Right atrium auricular region (tissue), 2 donors: ENCODE data around the gene DNM3. TPM values are rescaled to one million over a fixed set of nuclear protein-coding genes. Genes with fewer than 3 reads are reported as not detected.
"Not testable (repeated sequence)": the region's sequence is repeated elsewhere in the genome, so short reads cannot be mapped to it uniquely, and the experiment has no call there.

ENCODE experiments used
- DNase-seq: peaks from one replicate; pipeline ENCODE4 v3.0.0-alpha.2; 2019; ENCODE audit warnings: low spot score
- H3K27ac ChIP-seq, 2 donors: fragments of 200-600 bp; sonication (generic); 1 replicate in 1 of 2; 2 replicates in 1 of 2; pipeline ENCODE4 v1.5.1; 2016 to 2019
- H3K27me3 ChIP-seq, 2 donors: fragments of 200-600 bp; sonication (generic); one replicate each; pipeline versions ENCODE4 v1.5.1 to v1.6.0; 2017 to 2019
- H3K36me3 ChIP-seq: fragments of 200-600 bp; sonication (generic); one replicate; pipeline ENCODE4 v1.5.1; 2016
- H3K4me1 ChIP-seq, 2 donors: fragments of 200-600 bp; sonication (generic); one replicate each; pipeline versions ENCODE4 v1.5.1 to v1.6.0; 2017 to 2019
- H3K4me3 ChIP-seq, 2 donors: fragments of 200-600 bp; sonication (generic); 1 replicate in 1 of 2; 2 replicates in 1 of 2; pipeline ENCODE4 v1.5.1; 2017 to 2019; ENCODE audit warnings: mild to moderate bottlenecking in 1 of 2, moderate library complexity in 1 of 2
- H3K9me3 ChIP-seq, 2 donors: fragments of 200-600 bp; sonication (generic); one replicate each; pipeline ENCODE4 v1.5.1; 2019
- total RNA-seq, 2 donors: library from RNA; depleted of rRNA; stranded (reverse); fragments of >200 nt; gene quantifications; one replicate each; pipeline ENCODE4 v1.1.0, GENCODE V29; 2016
- TF ChIP-seq, protein P1 (sequence below), 2 donors: fragments of 200-600 bp; sonication (generic); IDR thresholded peaks; one replicate each; pipeline ENCODE4 v1.5.1; 2019; ENCODE audit warnings: antibody characterized with exemption in 2 of 2

The DNM3 gene
- total RNA-seq, 2 donors from 2014 or later, result 1.0 to 1.6 TPM

DNA sequence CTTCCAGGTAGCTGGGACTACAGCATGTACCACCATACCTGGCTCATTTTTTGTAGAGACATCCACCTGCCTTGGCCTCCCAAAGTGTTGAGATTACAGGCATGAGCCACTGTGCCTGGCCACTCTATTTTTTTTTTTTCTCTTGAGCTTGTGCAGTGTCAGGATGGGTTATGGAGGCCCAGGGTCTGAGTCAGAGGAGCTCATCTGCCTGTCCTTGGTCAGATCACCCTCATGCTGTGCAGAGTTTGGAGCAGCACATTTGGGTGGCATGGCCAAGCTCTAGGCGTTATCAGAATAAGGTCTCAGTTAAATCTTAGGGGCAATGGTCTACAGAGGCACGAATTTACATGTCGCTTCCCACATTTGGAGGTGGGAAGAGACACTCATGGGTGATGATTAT is 43.0 kb upstream of the DNM3 start:
- Histone ChIP-seq H3K27ac (no peak overlapping the region), H3K27me3 (no peaks in the 10 kb centered on the region)
- TF ChIP-seq, protein P1, sequence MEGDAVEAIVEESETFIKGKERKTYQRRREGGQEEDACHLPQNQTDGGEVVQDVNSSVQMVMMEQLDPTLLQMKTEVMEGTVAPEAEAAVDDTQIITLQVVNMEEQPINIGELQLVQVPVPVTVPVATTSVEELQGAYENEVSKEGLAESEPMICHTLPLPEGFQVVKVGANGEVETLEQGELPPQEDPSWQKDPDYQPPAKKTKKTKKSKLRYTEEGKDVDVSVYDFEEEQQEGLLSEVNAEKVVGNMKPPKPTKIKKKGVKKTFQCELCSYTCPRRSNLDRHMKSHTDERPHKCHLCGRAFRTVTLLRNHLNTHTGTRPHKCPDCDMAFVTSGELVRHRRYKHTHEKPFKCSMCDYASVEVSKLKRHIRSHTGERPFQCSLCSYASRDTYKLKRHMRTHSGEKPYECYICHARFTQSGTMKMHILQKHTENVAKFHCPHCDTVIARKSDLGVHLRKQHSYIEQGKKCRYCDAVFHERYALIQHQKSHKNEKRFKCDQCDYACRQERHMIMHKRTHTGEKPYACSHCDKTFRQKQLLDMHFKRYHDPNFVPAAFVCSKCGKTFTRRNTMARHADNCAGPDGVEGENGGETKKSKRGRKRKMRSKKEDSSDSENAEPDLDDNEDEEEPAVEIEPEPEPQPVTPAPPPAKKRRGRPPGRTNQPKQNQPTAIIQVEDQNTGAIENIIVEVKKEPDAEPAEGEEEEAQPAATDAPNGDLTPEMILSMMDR (IDR thresholded peaks at IDR 0.05), result no peak

DNA sequence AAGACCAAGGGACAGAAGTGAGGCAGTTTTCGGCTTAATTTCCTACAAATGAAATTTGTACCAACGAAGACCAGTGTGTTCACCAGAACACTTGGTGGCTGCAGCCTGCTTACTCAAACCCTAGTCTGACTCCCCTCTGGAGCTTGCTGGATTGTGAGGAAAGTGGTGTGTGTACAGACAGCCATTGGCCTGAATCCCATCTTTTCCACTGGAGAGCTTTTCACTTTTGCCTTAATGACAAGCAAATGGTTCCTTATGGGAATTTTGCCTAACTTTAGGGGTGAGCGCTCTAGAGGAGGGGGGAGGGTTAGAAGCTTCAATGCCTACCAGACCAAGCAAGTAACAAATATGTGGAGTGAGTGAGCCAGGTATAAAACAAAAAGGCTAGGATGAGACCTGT is 42.5 kb upstream of the DNM3 start:
- Histone ChIP-seq H3K4me3 (no peak overlapping the region), H3K4me1 (no peaks in the 10 kb centered on the region), H3K27me3 (no peaks in the 10 kb centered on the region), H3K36me3 (peaks cover 36% of the 10 kb centered on the region), H3K27ac (no peak overlapping the region), H3K9me3 (no peaks in the 10 kb centered on the region)
- DNase-seq, result no peak
- TF ChIP-seq, protein P1 (IDR thresholded peaks at IDR 0.05), result no peak

More for the DNA sequence above, 43.0 kb upstream of the DNM3 start:
- peaks cover 41% of the 10 kb centered on the region for H3K36me3 ChIP-seq
- H3K4me3 ChIP-seq, result no peak overlapping the region
- H3K9me3 ChIP-seq, result no peaks in the 10 kb centered on the region
- H3K4me1 ChIP-seq, result no peaks in the 10 kb centered on the region
- DNase-seq, result no peak

DNA sequence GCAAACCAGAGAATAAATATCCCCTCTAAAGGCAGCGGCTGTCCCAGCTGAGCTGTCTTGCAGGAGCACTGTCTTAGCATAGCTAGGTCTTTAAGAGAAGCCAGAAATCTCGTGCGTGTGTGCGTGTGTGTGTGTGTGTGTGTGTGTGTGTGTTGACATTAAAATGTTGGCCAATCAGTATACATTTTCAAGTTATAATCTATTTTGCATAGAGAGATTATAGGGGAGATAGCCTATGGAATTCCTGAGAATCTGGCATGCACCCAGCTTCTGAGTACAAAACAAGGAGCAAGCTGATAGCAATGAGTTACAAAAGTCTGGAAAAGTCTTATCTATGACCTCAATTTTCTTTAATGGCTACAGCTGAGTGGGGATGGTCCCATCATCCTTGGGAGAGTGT is 42.1 kb upstream of the DNM3 start:
- DNase-seq, result no peak
- H3K27me3 ChIP-seq, result no peaks in the 10 kb centered on the region
- H3K4me1 ChIP-seq, result no peaks in the 10 kb centered on the region
- TF ChIP-seq, protein P1 (IDR thresholded peaks at IDR 0.05), result no peak
- H3K9me3 ChIP-seq, result no peaks in the 10 kb centered on the region
- H3K4me3 ChIP-seq, result no peak overlapping the region
- H3K36me3 ChIP-seq, result peaks cover 32% of the 10 kb centered on the region
- H3K27ac ChIP-seq, result no peak overlapping the region

DNA sequence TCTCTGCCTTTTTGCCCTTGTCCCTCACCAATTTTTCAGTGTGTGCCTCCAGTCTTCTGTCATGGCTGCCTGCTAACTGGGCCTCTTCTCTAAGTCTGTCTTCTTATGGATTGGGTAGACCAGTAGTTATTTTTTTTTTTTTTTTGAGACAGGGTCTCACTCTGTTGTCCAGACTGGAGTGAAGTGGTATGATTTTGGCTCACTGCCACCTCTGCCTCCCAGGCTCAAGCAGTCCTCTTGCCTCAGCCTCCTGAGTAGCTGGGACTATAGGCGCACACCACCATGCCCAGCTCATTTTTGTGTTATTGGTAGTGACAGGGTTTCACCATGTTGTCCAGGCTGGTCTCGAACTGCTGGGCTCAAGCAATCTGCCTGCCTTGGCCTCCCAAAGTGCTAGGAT is 41.6 kb upstream of the DNM3 start:
- not testable (repeated sequence) for H3K4me1 ChIP-seq, DNase-seq, H3K4me3 ChIP-seq

DNA sequence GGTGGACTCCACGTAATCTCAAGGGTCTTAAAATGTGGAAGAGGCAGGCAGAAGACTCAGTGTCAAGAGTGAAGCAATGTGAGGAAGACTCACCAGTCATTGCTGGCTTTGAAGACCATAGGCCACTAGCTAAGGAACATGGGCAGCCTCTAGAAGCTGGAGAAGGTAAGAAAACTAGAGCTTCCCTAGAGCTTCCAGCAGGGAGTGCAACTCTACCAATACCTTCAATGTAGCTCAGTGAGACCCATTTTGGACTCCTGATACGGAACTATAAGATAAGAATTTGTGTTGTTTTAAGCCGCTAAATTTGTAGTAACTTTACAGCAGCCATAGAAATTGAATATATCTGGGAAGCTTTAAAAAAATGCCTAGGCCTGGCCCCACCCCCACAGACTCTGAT is 41.0 kb upstream of the DNM3 start:
- Histone ChIP-seq H3K36me3 (peaks cover 21% of the 10 kb centered on the region), H3K27ac (no peak overlapping the region), H3K4me1 (no peaks in the 10 kb centered on the region), H3K4me3 (no peak overlapping the region), H3K27me3 (no peaks in the 10 kb centered on the region), H3K9me3 (no peaks in the 10 kb centered on the region)
- no peak for DNase-seq
- TF ChIP-seq, protein P1 (IDR thresholded peaks at IDR 0.05), result no peak

More for the DNA sequence above, 41.6 kb upstream of the DNM3 start:
- H3K36me3 ChIP-seq, result peaks cover 27% of the 10 kb centered on the region
- H3K9me3 ChIP-seq, H3K27me3 ChIP-seq, H3K27ac ChIP-seq: not testable (repeated sequence)

DNA sequence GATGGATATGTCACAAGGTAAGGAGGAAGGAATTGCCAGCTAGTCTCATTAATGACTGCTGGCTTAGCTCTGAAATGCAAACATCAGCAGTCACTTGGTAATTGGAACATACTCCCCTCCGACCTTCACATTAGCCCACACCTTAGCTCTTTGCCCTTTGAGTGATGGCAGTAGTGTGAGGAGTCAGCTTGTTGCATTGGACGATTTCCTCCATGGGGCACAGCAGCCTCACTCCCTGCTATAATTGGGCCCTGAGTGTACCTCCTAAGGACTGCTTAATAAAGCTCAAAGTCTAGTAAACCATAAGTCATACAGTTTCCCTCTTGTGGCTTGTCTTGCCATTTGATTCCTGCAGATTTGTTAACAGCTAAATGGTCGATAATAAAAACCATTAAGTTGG is 40.4 kb upstream of the DNM3 start:
- Histone ChIP-seq H3K27ac (no peak overlapping the region), H3K9me3 (no peaks in the 10 kb centered on the region), H3K4me1 (no peaks in the 10 kb centered on the region), H3K36me3 (peaks cover 15% of the 10 kb centered on the region), H3K4me3 (no peak overlapping the region), H3K27me3 (no peaks in the 10 kb centered on the region)
- TF ChIP-seq, protein P1 (IDR thresholded peaks at IDR 0.05), result no peak
- DNase-seq, result no peak
